Measurements from ENCODE around the gene DHH. TPM values are rescaled to one million over a fixed set of nuclear protein-coding genes. Genes with fewer than 3 reads are reported as not detected.
A peak's percentile ranks its signal among the peaks of the same experiment; 100 is the strongest.

The DHH gene
- total and polyA plus RNA-seq, 9 of the 15 experiments (the other 6 are each of a cell fraction or from before 2014, with no cell fraction given) = 0.07 to 2.6 (median 0.54) TPM

- TF ChIP-seq NFIC (IDR thresholded peaks at IDR 0.05) = peak; percentile 49
- TF ChIP-seq NEUROD1 (IDR thresholded peaks at IDR 0.05; ENCODE audit: borderline replicate concordance, low read depth, low read length, partially characterized antibody) = peak; percentile 78
- no peak for TF ChIP-seq HMG20A (CRISPR knock-in tag; conservative IDR thresholded peaks at IDR 0.05)
- peak; percentile 81 for TF ChIP-seq SUPT5H (IDR thresholded peaks at IDR 0.05)
- TF ChIP-seq NCOA4 (IDR thresholded peaks at IDR 0.05; ENCODE audit: partially characterized antibody) = no peak
- no peak for TF ChIP-seq ZNF445 (CRISPR knock-in tag; IDR thresholded peaks at IDR 0.05; ENCODE audit: low read depth)
- TF ChIP-seq ZNF232 (CRISPR knock-in tag; IDR thresholded peaks at IDR 0.05) = 0 out of 2 replicates have a peak, but pooled peaks have one; percentile 28
- no peak for TF ChIP-seq CHD4 (IDR thresholded peaks at IDR 0.05; ENCODE audit: insufficient read depth, insufficient replicate concordance, low read depth, low read length, poor library complexity, severe bottlenecking)
- no peak for TF ChIP-seq SNAPC5 (CRISPR knock-in tag; IDR thresholded peaks at IDR 0.05)
- no peak for TF ChIP-seq POLR3G (IDR thresholded peaks at IDR 0.05; ENCODE audit: extremely low read depth, insufficient read length, insufficient replicate concordance)
- TF ChIP-seq ATF6 (CRISPR knock-in tag; IDR thresholded peaks at IDR 0.05) = 0 out of 2 replicates have a peak, but pooled peaks have one; percentile 76
- peak; percentile 86 for TF ChIP-seq ZFX (CRISPR knock-in tag; IDR thresholded peaks at IDR 0.05)
Measured at GRCh38 chr12:49060237-49061156, 34.1 kb downstream of the DHH start, which contains the start of gene KMT2D (continued).
